NCI-H460 (cell line): Measurements from ENCODE around the gene C16orf54. TPM values are rescaled to one million over a fixed set of nuclear protein-coding genes. Genes with fewer than 3 reads are reported as not detected.
A peak's percentile ranks its signal among the peaks of the same experiment; 100 is the strongest.
"Not testable (repeated sequence)": the region's sequence is repeated elsewhere in the genome, so short reads cannot be mapped to it uniquely, and the experiment has no call there.

Source experiments
- DNase-seq: peaks from one replicate; pipeline ENCODE4 v3.0.0-alpha.2; 2016; ENCODE audit warnings: low read depth; ENCODE audit errors: extremely low read depth
- total RNA-seq: library from RNA; depleted of rRNA; stranded (reverse); fragments of >200 nt; shearing (Covaris generic); gene quantifications from 2 replicates; pipeline ENCODE4 v1.2.3, GENCODE V29; 2014

Gene C16orf54
- total RNA-seq, 1 experiment from 2014 or later: not detected

- no peak for DNase-seq
Measured at GRCh38 chr16:29743475-29743826, 2.3 kb downstream of the C16orf54 start.

- DNase-seq: no peak
Measured at GRCh38 chr16:29742683-29743275, 3.0 kb downstream of the C16orf54 start.

GRCh38 chr16:29740630-29741015 lies 5.2 kb downstream of the C16orf54 start:
- not testable (repeated sequence) for DNase-seq

GRCh38 chr16:29739927-29740629 lies 5.7 kb downstream of the C16orf54 start:
- DNase-seq: not testable (repeated sequence)

GRCh38 chr16:29738514-29738913 lies 7.3 kb downstream of the C16orf54 start:
- no peak for DNase-seq

- DNase-seq: no peak
Measured at GRCh38 chr16:29737713-29738112, 8.1 kb downstream of the C16orf54 start.

GRCh38 chr16:29736764-29737163 lies 9.0 kb downstream of the C16orf54 start:
- DNase-seq: no peak

GRCh38 chr16:29736112-29736511 lies 9.7 kb downstream of the C16orf54 start:
- no peak for DNase-seq

GRCh38 chr16:29734786-29735185 lies 11.0 kb downstream of the C16orf54 start:
- no peak for DNase-seq

- DNase-seq: not testable (repeated sequence)
Measured at GRCh38 chr16:29731768-29732601, 13.8 kb downstream of the C16orf54 start.

- DNase-seq: no peak
Measured at GRCh38 chr16:29730649-29731048, 15.1 kb downstream of the C16orf54 start.

- DNase-seq: peak; percentile 55
Measured at GRCh38 chr16:29729116-29729521, 16.7 kb downstream of the C16orf54 start.

- no peak for DNase-seq
Measured at GRCh38 chr16:29727452-29727851, 18.3 kb downstream of the C16orf54 start.

- DNase-seq: no peak
Measured at GRCh38 chr16:29726845-29727377, 18.9 kb downstream of the C16orf54 start.

- DNase-seq: peak; percentile 69
Measured at GRCh38 chr16:29721167-29721879, 24.5 kb downstream of the C16orf54 start.

- DNase-seq: no peak
Measured at GRCh38 chr16:29720703-29721102, 25.1 kb downstream of the C16orf54 start.

- no peak for DNase-seq
Measured at GRCh38 chr16:29719063-29719462, 26.7 kb downstream of the C16orf54 start.

- DNase-seq: no peak
Measured at GRCh38 chr16:29717113-29717512, 28.7 kb downstream of the C16orf54 start.

- no peak for DNase-seq
Measured at GRCh38 chr16:29714972-29715371, 30.8 kb downstream of the C16orf54 start.

GRCh38 chr16:29714396-29714795 lies 31.4 kb downstream of the C16orf54 start:
- no peak for DNase-seq

GRCh38 chr16:29712809-29713208 lies 33.0 kb downstream of the C16orf54 start:
- no peak for DNase-seq
